ENCODE data around the gene PDZK1IP1. TPM values are rescaled to one million over a fixed set of nuclear protein-coding genes. Genes with fewer than 3 reads are reported as not detected.
"Not testable (repeated sequence)": the region's sequence is repeated elsewhere in the genome, so short reads cannot be mapped to it uniquely, and the experiment has no call there.

The PDZK1IP1 gene
- total and polyA plus RNA-seq, 7 donors: 31.9 to 291 (median 35.4) TPM; not detected in 4

DNA sequence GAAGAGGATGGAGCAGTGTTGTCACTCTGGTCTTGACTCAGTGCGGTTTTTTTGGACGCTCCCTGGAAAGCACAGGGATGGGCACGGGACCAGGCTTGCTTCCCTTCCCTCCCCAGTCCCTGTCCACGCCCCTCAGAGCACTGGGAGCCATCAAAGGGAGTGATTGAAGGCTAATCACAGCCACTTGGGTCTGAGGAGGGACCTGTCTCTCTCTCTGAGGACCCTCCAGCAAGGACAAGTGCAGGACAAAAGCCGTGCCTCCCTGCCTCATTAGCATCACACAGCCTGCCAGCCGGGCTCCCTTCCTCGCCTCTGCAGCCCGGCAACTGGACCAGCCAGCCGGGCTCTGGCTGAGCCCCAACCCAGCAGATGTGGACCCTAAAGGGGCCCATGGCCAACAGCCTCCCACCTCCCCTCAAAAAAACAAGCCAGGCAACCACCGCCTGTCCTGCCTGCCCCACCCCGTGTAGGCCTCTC lies 18.6 kb upstream of the PDZK1IP1 start:
- H3K36me3 ChIP-seq: no peaks in the 10 kb centered on the region
- TF ChIP-seq, protein P1, sequence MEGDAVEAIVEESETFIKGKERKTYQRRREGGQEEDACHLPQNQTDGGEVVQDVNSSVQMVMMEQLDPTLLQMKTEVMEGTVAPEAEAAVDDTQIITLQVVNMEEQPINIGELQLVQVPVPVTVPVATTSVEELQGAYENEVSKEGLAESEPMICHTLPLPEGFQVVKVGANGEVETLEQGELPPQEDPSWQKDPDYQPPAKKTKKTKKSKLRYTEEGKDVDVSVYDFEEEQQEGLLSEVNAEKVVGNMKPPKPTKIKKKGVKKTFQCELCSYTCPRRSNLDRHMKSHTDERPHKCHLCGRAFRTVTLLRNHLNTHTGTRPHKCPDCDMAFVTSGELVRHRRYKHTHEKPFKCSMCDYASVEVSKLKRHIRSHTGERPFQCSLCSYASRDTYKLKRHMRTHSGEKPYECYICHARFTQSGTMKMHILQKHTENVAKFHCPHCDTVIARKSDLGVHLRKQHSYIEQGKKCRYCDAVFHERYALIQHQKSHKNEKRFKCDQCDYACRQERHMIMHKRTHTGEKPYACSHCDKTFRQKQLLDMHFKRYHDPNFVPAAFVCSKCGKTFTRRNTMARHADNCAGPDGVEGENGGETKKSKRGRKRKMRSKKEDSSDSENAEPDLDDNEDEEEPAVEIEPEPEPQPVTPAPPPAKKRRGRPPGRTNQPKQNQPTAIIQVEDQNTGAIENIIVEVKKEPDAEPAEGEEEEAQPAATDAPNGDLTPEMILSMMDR (IDR thresholded peaks at IDR 0.05): no peak
- TF ChIP-seq EP300 (IDR thresholded peaks at IDR 0.05): no peak
- TF ChIP-seq POLR2A (IDR thresholded peaks at IDR 0.05): no peak
- no peak for TF ChIP-seq POLR2AphosphoS5 (IDR thresholded peaks at IDR 0.05)
- DNase-seq: peak; percentile 32
- no peak overlapping the region for H3K27ac ChIP-seq
- H3K4me1 ChIP-seq: no peaks in the 10 kb centered on the region
- WGBS, 2 donors: 72% methylated on average over 11 of the region's 11 CpGs
- no peak overlapping the region for H3K4me3 ChIP-seq
- H3K9me3 ChIP-seq: no peaks in the 10 kb centered on the region
- peaks cover 0 to 28% (median 0%) of the 10 kb centered on the region in 3 donors for H3K27me3 ChIP-seq
- intact Hi-C loops (cut with DNase I): no loop called here

- Histone ChIP-seq H3K4me3 (no peak overlapping the region), H3K4me1 (no peaks in the 10 kb centered on the region), H3K27ac (no peak overlapping the region), H3K36me3 (no peaks in the 10 kb centered on the region), H3K27me3 (peaks cover 0 to 28% (median 0%) of the 10 kb centered on the region in 3 donors), H3K9me3 (peaks cover 0 to 3% (median 0%) of the 10 kb centered on the region in 4 donors)
- intact Hi-C loops (cut with DNase I): no loop called here
- no peak for TF ChIP-seq POLR2A (IDR thresholded peaks at IDR 0.05)
- TF ChIP-seq EP300 (IDR thresholded peaks at IDR 0.05): no peak
- TF ChIP-seq POLR2AphosphoS5 (IDR thresholded peaks at IDR 0.05): no peak
- TF ChIP-seq, protein P1 (IDR thresholded peaks at IDR 0.05): no peak
- DNase-seq: peak; percentile 36
- WGBS, 2 donors: 68 to 70% methylated on average over 8 of the region's 8 CpGs
Observed at GRCh38 chr1:47207803-47208373, 18.1 kb upstream of the PDZK1IP1 start.

- H3K27me3 ChIP-seq: peaks cover 0 to 29% (median 0%) of the 10 kb centered on the region in 3 donors
- intact Hi-C loops (cut with DNase I): no loop called here
- WGBS, 2 donors: 88 to 92% methylated on average over 5 of the region's 5 CpGs
Observed at GRCh38 chr1:47205918-47206317, 16.1 kb upstream of the PDZK1IP1 start.

GRCh38 chr1:47203504-47203903 lies 13.7 kb upstream of the PDZK1IP1 start:
- H3K36me3 ChIP-seq; intact Hi-C loops (cut with DNase I); H3K4me1 ChIP-seq; H3K27ac ChIP-seq; DNase-seq; H3K9me3 ChIP-seq; H3K4me3 ChIP-seq: not testable (repeated sequence)
- WGBS, 2 donors: 44 to 64% methylated on average over 2 of the region's 2 CpGs
- H3K27me3 ChIP-seq: peaks cover 0 to 17% (median 0%) of the 10 kb centered on the region in 3 donors

More at GRCh38 chr1:47205918-47206317, 16.1 kb upstream of the PDZK1IP1 start:
- no peak overlapping the region for H3K27ac ChIP-seq
- H3K9me3 ChIP-seq: peaks cover 0 to 4% (median 0%) of the 10 kb centered on the region in 4 donors
- peak; percentile 39 for DNase-seq
- TF ChIP-seq POLR2AphosphoS5 (IDR thresholded peaks at IDR 0.05) (no peak), EP300 (IDR thresholded peaks at IDR 0.05) (no peak), POLR2A (IDR thresholded peaks at IDR 0.05) (no peak)
- TF ChIP-seq, protein P1 (IDR thresholded peaks at IDR 0.05): no peak
- H3K4me1 ChIP-seq: no peaks in the 10 kb centered on the region
- no peak overlapping the region for H3K4me3 ChIP-seq
- H3K36me3 ChIP-seq: no peaks in the 10 kb centered on the region

DNA sequence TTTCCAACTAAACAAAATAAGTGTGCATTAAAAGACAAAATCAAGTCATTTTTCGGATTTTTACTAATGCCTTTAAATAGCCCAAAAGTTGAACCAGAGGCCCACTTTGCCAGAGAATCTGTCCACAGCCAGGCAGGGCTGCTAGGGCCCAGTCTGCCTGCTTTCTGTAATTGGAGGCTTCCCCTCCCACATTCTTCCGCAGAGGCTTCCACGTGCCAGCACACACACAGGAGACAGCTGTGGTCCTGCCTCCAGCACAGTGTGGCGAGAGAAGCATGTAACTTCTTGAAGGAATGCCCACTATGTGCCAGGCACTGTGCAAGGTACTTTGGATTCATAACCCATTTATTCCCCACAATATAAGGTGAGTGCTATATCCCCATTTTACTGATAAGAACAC lies 11.3 kb upstream of the PDZK1IP1 start:
- 63 to 73% methylated on average over 4 of the region's 4 CpGs for WGBS, 2 donors
- Histone ChIP-seq H3K9me3 (peaks cover 0 to 4% (median 0%) of the 10 kb centered on the region in 4 donors), H3K27me3 (peaks cover 0 to 22% (median 0%) of the 10 kb centered on the region in 3 donors), H3K4me1 (no peaks in the 10 kb centered on the region), H3K36me3 (no peaks in the 10 kb centered on the region), H3K4me3 (no peak overlapping the region), H3K27ac (no peak overlapping the region)
- TF ChIP-seq, protein P1 (IDR thresholded peaks at IDR 0.05): no peak
- TF ChIP-seq POLR2A (IDR thresholded peaks at IDR 0.05) (no peak), POLR2AphosphoS5 (IDR thresholded peaks at IDR 0.05) (no peak), EP300 (IDR thresholded peaks at IDR 0.05) (no peak)
- intact Hi-C loops (cut with DNase I): no loop called here
- DNase-seq: peak; percentile 27
